Caco-2 (cell line): Measurements from ENCODE around the gene MYOCOS. TPM values are rescaled to one million over a fixed set of nuclear protein-coding genes. Genes with fewer than 3 reads are reported as not detected.

Experiments
- BruUV-seq: library from RNA; stranded (reverse); fragments of 400-500 nt; replicated peaks from 2 replicates; lab custom pipeline; 2021; lab: Mats Ljungman, UMichigan
- CTCF ChIA-PET: fragments of 300-600 bp; sonication (Branson Sonifier 250); formaldehyde crosslinking; loops from one replicate; lab custom pipeline; 2022; ENCODE audit warnings: antibody characterized with exemption; lab: Charles Lee
- POLR2A ChIA-PET: fragments of 300-600 bp; sonication (Branson Sonifier 250); formaldehyde crosslinking; loops from one replicate; lab custom pipeline; 2022; ENCODE audit warnings: antibody characterized with exemption; lab: Charles Lee
- DNase-seq, 2 experiments: peaks; one replicate each; pipeline versions ENCODE4 v3.0.0 to v3.0.0-alpha.2; 2020 to 2022
- H3K27me3 ChIP-seq: replicated peaks from 2 replicates; pipeline ENCODE4 v1.6.0; 2011; ENCODE audit warnings: low read length; ENCODE audit not compliant: control insufficient read depth, insufficient read depth
- H3K36me3 ChIP-seq: 2 replicates; pipeline ENCODE4 v1.5.1; 2011; ENCODE audit warnings: low read length; ENCODE audit not compliant: control insufficient read depth, insufficient read depth
- H3K4me1 ChIP-seq: fragments of 250-450 bp; sonication (Bioruptor Pico); 2 replicates; pipeline ENCODE4 v1.5.1; 2020; ENCODE audit warnings: mild to moderate bottlenecking
- H3K4me3 ChIP-seq: 2 replicates; pipeline ENCODE4 v1.5.1; 2011; ENCODE audit warnings: low read depth, mild to moderate bottlenecking, control low read depth, low read length
- H3K9me3 ChIP-seq: fragments of 250-450 bp; sonication (Bioruptor Pico); 2 replicates; pipeline ENCODE4 v1.5.1; 2020; ENCODE audit warnings: mild to moderate bottlenecking, moderate library complexity
- H3K27ac Mint-ChIP-seq: one replicate; pipeline ENCODE4 v1.8.0; 2022; ENCODE audit warnings: mixed read lengths; ENCODE audit not compliant: unreplicated experiment
- H3K27me3 Mint-ChIP-seq: one replicate; pipeline ENCODE4 v1.8.0; 2022; ENCODE audit warnings: mixed read lengths; ENCODE audit not compliant: insufficient read depth, unreplicated experiment
- H3K36me3 Mint-ChIP-seq: one replicate; pipeline ENCODE4 v1.8.0; 2022; ENCODE audit warnings: mild to moderate bottlenecking, mixed read lengths; ENCODE audit not compliant: insufficient read depth, unreplicated experiment
- H3K4me1 Mint-ChIP-seq: one replicate; pipeline ENCODE4 v1.8.0; 2022; ENCODE audit warnings: low read depth, mixed read lengths; ENCODE audit not compliant: unreplicated experiment
- H3K4me3 Mint-ChIP-seq: one replicate; pipeline ENCODE4 v1.8.0; 2022; ENCODE audit warnings: mild to moderate bottlenecking, moderate library complexity, mixed read lengths; ENCODE audit not compliant: unreplicated experiment
- H3K9me3 Mint-ChIP-seq: one replicate; pipeline ENCODE4 v1.8.0; 2022; ENCODE audit warnings: mixed read lengths; ENCODE audit not compliant: unreplicated experiment
- intact Hi-C: fragments of 100-400 bp; cut with micrococcal nuclease; formaldehyde crosslinking; loops from one replicate; pipeline ENCODE4 v1.10.0; 2022; ENCODE audit not compliant: unreplicated experiment
- total RNA-seq: library from RNA; stranded (reverse); gene quantifications from 2 replicates; pipeline ENCODE4 v1.2.3, GENCODE V29; 2022
- TF ChIP-seq, protein P1 (sequence below), 2 experiments: fragments of 200-600 bp in 1 of 2; IDR thresholded peaks; 1 replicate in 1 of 2; 2 replicates in 1 of 2; pipeline versions ENCODE4 v1.5.1 to v1.8.0; 2011 to 2022; ENCODE audit warnings: antibody characterized with exemption in 1 of 2, control low read depth in 1 of 2, inconsistent platforms in 1 of 2, low read depth in 1 of 2, low read length in 1 of 2, mild to moderate bottlenecking in 1 of 2, moderate library complexity in 1 of 2; ENCODE audit not compliant: insufficient read depth in 1 of 2, severe bottlenecking in 1 of 2, unreplicated experiment in 1 of 2

MYOCOS gene
- total RNA-seq, 1 experiment from 2014 or later, result 0.18 TPM

DNA sequence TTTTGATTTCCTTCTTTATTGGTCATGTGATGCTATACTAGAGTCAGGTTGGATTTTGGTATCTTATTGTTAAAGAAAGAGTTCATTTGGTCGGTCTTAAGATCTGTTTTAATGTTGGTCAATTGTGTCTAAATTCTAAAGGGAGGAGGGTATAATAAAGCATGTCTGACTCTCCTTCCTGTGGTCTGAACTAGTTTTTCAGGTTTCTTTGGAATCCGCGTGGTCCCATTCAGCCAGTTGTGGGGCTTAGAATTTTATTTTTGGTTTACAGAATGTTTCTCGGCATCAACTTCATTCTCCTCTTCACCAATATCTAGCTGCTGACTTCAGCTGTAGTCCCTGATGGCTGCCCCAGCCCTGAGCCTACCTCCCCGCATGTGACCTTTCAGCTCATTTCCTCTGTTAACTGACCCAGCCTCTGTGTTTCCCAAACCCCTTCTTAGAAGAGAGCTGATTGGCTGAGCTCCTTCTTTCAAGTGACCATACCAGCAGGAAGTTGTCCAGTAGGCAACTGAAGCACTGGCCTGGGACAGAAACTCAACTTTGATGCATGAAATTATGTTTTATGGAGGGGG, 39.1 kb downstream of the MYOCOS start:
- intact Hi-C loops, result no loop called here
- CTCF ChIA-PET, result no interaction called here
- H3K27ac Mint-ChIP-seq, result no peak overlapping the region
- Histone ChIP-seq H3K36me3 (no peaks in the 10 kb centered on the region), H3K9me3 (no peaks in the 10 kb centered on the region), H3K27me3 (no peaks in the 10 kb centered on the region; the same call in 1 of the 2 replicates), H3K4me3 (no peak overlapping the region), H3K4me1 (0 out of 2 replicates have a peak, but pooled peaks cover 4% of the 10 kb centered on the region)
- POLR2A ChIA-PET, result no interaction called here
- H3K27me3 Mint-ChIP-seq, result peaks cover 6% of the 10 kb centered on the region
- no peak overlapping the region for H3K4me3 Mint-ChIP-seq
- DNase-seq, result no peak
- H3K36me3 Mint-ChIP-seq, result no peaks in the 10 kb centered on the region
- TF ChIP-seq, protein P1, sequence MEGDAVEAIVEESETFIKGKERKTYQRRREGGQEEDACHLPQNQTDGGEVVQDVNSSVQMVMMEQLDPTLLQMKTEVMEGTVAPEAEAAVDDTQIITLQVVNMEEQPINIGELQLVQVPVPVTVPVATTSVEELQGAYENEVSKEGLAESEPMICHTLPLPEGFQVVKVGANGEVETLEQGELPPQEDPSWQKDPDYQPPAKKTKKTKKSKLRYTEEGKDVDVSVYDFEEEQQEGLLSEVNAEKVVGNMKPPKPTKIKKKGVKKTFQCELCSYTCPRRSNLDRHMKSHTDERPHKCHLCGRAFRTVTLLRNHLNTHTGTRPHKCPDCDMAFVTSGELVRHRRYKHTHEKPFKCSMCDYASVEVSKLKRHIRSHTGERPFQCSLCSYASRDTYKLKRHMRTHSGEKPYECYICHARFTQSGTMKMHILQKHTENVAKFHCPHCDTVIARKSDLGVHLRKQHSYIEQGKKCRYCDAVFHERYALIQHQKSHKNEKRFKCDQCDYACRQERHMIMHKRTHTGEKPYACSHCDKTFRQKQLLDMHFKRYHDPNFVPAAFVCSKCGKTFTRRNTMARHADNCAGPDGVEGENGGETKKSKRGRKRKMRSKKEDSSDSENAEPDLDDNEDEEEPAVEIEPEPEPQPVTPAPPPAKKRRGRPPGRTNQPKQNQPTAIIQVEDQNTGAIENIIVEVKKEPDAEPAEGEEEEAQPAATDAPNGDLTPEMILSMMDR (IDR thresholded peaks at IDR 0.05; ENCODE audit: insufficient read depth in 1 of 2, low read depth in 1 of 2, low read length in 1 of 2, severe bottlenecking in 1 of 2, unreplicated experiment in 1 of 2), result no peak
- H3K4me1 Mint-ChIP-seq, result peaks cover 12% of the 10 kb centered on the region
- BruUV-seq, result no TSS peak
- H3K9me3 Mint-ChIP-seq, result no peaks in the 10 kb centered on the region

- no peak for DNase-seq
- ChIA-PET POLR2A (no interaction called here), CTCF (no interaction called here)
- peaks cover 7% of the 10 kb centered on the region for H3K27me3 Mint-ChIP-seq
- H3K27me3 ChIP-seq, result no peaks in the 10 kb centered on the region; the same call in 1 of the 2 replicates
- no peaks in the 10 kb centered on the region for H3K9me3 Mint-ChIP-seq
- no peak overlapping the region for H3K27ac Mint-ChIP-seq
- H3K36me3 ChIP-seq, result no peaks in the 10 kb centered on the region
- H3K4me3 ChIP-seq, result no peak overlapping the region
- intact Hi-C loops, result no loop called here
- TF ChIP-seq, protein P1 (IDR thresholded peaks at IDR 0.05; ENCODE audit: insufficient read depth in 1 of 2, low read depth in 1 of 2, low read length in 1 of 2, severe bottlenecking in 1 of 2, unreplicated experiment in 1 of 2), result no peak
- H3K4me1 ChIP-seq, result no peaks in the 10 kb centered on the region
- peaks cover 12% of the 10 kb centered on the region for H3K4me1 Mint-ChIP-seq
- H3K36me3 Mint-ChIP-seq, result no peaks in the 10 kb centered on the region
- H3K9me3 ChIP-seq, result no peaks in the 10 kb centered on the region
- H3K4me3 Mint-ChIP-seq, result no peak overlapping the region
- BruUV-seq, result no TSS peak
These were observed 41.2 kb downstream of the MYOCOS start for GRCh38 chr1:171663036-171663853.

- H3K27ac Mint-ChIP-seq, result no peak overlapping the region
These were observed 42.0 kb downstream of the MYOCOS start for GRCh38 chr1:171663854-171664575.

More at GRCh38 chr1:171663854-171664575, 42.0 kb downstream of the MYOCOS start:
- no peak overlapping the region for H3K4me3 Mint-ChIP-seq
- H3K4me1 ChIP-seq, result no peaks in the 10 kb centered on the region
- H3K27me3 ChIP-seq, result no peaks in the 10 kb centered on the region; the same call in 1 of the 2 replicates
- H3K36me3 Mint-ChIP-seq, result no peaks in the 10 kb centered on the region
- H3K27me3 Mint-ChIP-seq, result peaks cover 7% of the 10 kb centered on the region
- no peaks in the 10 kb centered on the region for H3K9me3 ChIP-seq
- TF ChIP-seq, protein P1 (IDR thresholded peaks at IDR 0.05; ENCODE audit: insufficient read depth in 1 of 2, low read depth in 1 of 2, low read length in 1 of 2, severe bottlenecking in 1 of 2, unreplicated experiment in 1 of 2), result no peak
- CTCF ChIA-PET, result interaction anchor here (1.1 kb wide), 1 partner anchor 35 kb away, joined by 3 read pairs; no protein-coding TSS in a partner anchor
- H3K36me3 ChIP-seq, result no peaks in the 10 kb centered on the region
- H3K9me3 Mint-ChIP-seq, result no peaks in the 10 kb centered on the region
- POLR2A ChIA-PET, result no interaction called here
- H3K4me3 ChIP-seq, result no peak overlapping the region
- BruUV-seq, result no TSS peak
- no peak for DNase-seq
- intact Hi-C loops, result no loop called here
- H3K4me1 Mint-ChIP-seq, result peaks cover 12% of the 10 kb centered on the region
